ENCODE results near the gene DCDC2. TPM values are rescaled to one million over a fixed set of nuclear protein-coding genes. Genes with fewer than 3 reads are reported as not detected.

The DCDC2 gene
- total and polyA plus RNA-seq, 2 donors (not counting 1 experiment from before 2014, with no cell fraction given): not detected

GRCh38 chr6:24327756-24328155 is 30.1 kb downstream of the DCDC2 start:
- Histone ChIP-seq H2AFZ (ENCODE audit: insufficient read depth, low read depth, low read length, poor library complexity, severe bottlenecking) (no peak overlapping the region), H3K9ac (ENCODE audit: low read length) (no peak overlapping the region), H3K27ac (ENCODE audit: low read length in 2 of 2) (no peak overlapping the region), H4K20me1 (ENCODE audit: control insufficient read depth, insufficient read depth, low read length, poor library complexity, severe bottlenecking) (no peaks in the 10 kb centered on the region), H3K9me3 (ENCODE audit: control extremely low read depth in 1 of 3, control insufficient read depth in 2 of 3, insufficient read depth in 1 of 3, low read length in 2 of 3) (no peaks in the 10 kb centered on the region), H3K79me2 (ENCODE audit: control insufficient read depth, insufficient read depth, low read length) (no peaks in the 10 kb centered on the region), H3K36me3 (replicated peaks in 1 of 2; ENCODE audit: control extremely low read depth in 1 of 2, control insufficient read depth in 1 of 2, extremely low read depth in 1 of 2, insufficient read depth in 2 of 2, low read length in 1 of 2) (no peaks in the 10 kb centered on the region), H3K4me1 (ENCODE audit: control insufficient read depth in 2 of 2, insufficient read depth in 2 of 2, low read length in 2 of 2) (no peaks in the 10 kb centered on the region), H3K27me3 (replicated peaks in 1 of 4; ENCODE audit: control extremely low read depth in 1 of 4, control insufficient read depth in 3 of 4, insufficient read depth in 4 of 4, low read length in 3 of 4) (peaks cover 0 to 3% (median 0%) of the 10 kb centered on the region in 4 experiments), H3K4me3 (ENCODE audit: control extremely low read depth in 1 of 5, extremely low read depth in 1 of 5, insufficient read depth in 1 of 5, low read depth in 2 of 5, low read length in 4 of 5) (no peak overlapping the region), H3K4me2 (replicated peaks; ENCODE audit: low read depth, low read length, poor library complexity, severe bottlenecking) (no peak overlapping the region)
- POLR2A ChIA-PET: no interaction called here
- Mint-ChIP-seq H3K4me1 (no peaks in the 10 kb centered on the region), H3K27ac (no peak overlapping the region), H3K27me3 (peaks cover 30% of the 10 kb centered on the region), H3K4me3 (no peak overlapping the region), H3K9me3 (ENCODE audit: insufficient read depth) (no peaks in the 10 kb centered on the region)
- TF ChIP-seq EZH2 (IDR thresholded peaks at IDR 0.05; ENCODE audit: borderline replicate concordance, insufficient read depth, low read depth, low read length, poor library complexity, severe bottlenecking): no peak
- TF ChIP-seq CTCF (IDR thresholded peaks at IDR 0.05): no peak
- DNase-seq (no peak), ATAC-seq (ENCODE audit: low read depth) (no peak)
- no CpG with 5 or more reads among the region's 4 CpGs for WGBS (ENCODE audit: insufficient coverage)
- intact Hi-C loops (cut with micrococcal nuclease): no loop called here
- CTCF ChIA-PET: no interaction called here

GRCh38 chr6:24325978-24326377 is 31.9 kb downstream of the DCDC2 start:
- ATAC-seq (ENCODE audit: low read depth): no peak
- WGBS (ENCODE audit: insufficient coverage): no CpG with 5 or more reads among the region's 1 CpG

More at GRCh38 chr6:24325978-24326377, 31.9 kb downstream of the DCDC2 start:
- H3K9me3 Mint-ChIP-seq (ENCODE audit: insufficient read depth): no peaks in the 10 kb centered on the region
- H3K4me1 Mint-ChIP-seq: no peaks in the 10 kb centered on the region
- H3K4me1 ChIP-seq (ENCODE audit: control insufficient read depth in 2 of 2, insufficient read depth in 2 of 2, low read length in 2 of 2): no peaks in the 10 kb centered on the region
- no peaks in the 10 kb centered on the region for H3K9me3 ChIP-seq (ENCODE audit: control extremely low read depth in 1 of 3, control insufficient read depth in 2 of 3, insufficient read depth in 1 of 3, low read length in 2 of 3)
- H4K20me1 ChIP-seq (ENCODE audit: control insufficient read depth, insufficient read depth, low read length, poor library complexity, severe bottlenecking): no peaks in the 10 kb centered on the region
- ChIA-PET CTCF (no interaction called here), POLR2A (no interaction called here)
- no peak overlapping the region for H3K9ac ChIP-seq (ENCODE audit: low read length)
- intact Hi-C loops (cut with micrococcal nuclease): no loop called here
- H3K4me3 ChIP-seq (ENCODE audit: control extremely low read depth in 1 of 5, extremely low read depth in 1 of 5, insufficient read depth in 1 of 5, low read depth in 2 of 5, low read length in 4 of 5): no peak overlapping the region
- peaks cover 40% of the 10 kb centered on the region for H3K27me3 Mint-ChIP-seq
- peaks cover 0 to 3% (median 0%) of the 10 kb centered on the region in 4 experiments for H3K27me3 ChIP-seq (replicated peaks in 1 of 4; ENCODE audit: control extremely low read depth in 1 of 4, control insufficient read depth in 3 of 4, insufficient read depth in 4 of 4, low read length in 3 of 4)
- no peak overlapping the region for H3K4me2 ChIP-seq (replicated peaks; ENCODE audit: low read depth, low read length, poor library complexity, severe bottlenecking)
- no peak overlapping the region for H3K27ac ChIP-seq (ENCODE audit: low read length in 2 of 2)
- no peak overlapping the region for H3K27ac Mint-ChIP-seq
- H2AFZ ChIP-seq (ENCODE audit: insufficient read depth, low read depth, low read length, poor library complexity, severe bottlenecking): no peak overlapping the region
- no peaks in the 10 kb centered on the region for H3K79me2 ChIP-seq (ENCODE audit: control insufficient read depth, insufficient read depth, low read length)
- TF ChIP-seq CTCF (IDR thresholded peaks at IDR 0.05) (no peak), EZH2 (IDR thresholded peaks at IDR 0.05; ENCODE audit: borderline replicate concordance, insufficient read depth, low read depth, low read length, poor library complexity, severe bottlenecking) (no peak)
- H3K36me3 ChIP-seq (replicated peaks in 1 of 2; ENCODE audit: control extremely low read depth in 1 of 2, control insufficient read depth in 1 of 2, extremely low read depth in 1 of 2, insufficient read depth in 2 of 2, low read length in 1 of 2): no peaks in the 10 kb centered on the region
- no peak overlapping the region for H3K4me3 Mint-ChIP-seq
- no peak for DNase-seq
